PC-3 (cell line): ENCODE results near the gene ANAPC16.

ENCODE experiments used
- CTCF ChIP-seq: fragments of 300-600 bp; sonication (generic); conservative IDR thresholded peaks from 2 replicates; pipeline ENCODE4 v1.5.1; 2017; ENCODE audit warnings: antibody characterized with exemption, low read depth, mild to moderate bottlenecking, low read length
- EZH2 ChIP-seq: fragments of 300-600 bp; sonication (generic); IDR thresholded peaks from one replicate; pipeline ENCODE4 v1.6.1; 2017; ENCODE audit warnings: antibody characterized with exemption, mild to moderate bottlenecking, low read length; ENCODE audit not compliant: unreplicated experiment
- EZH2phosphoT487 ChIP-seq: fragments of 300-600 bp; sonication (generic); IDR thresholded peaks from 2 replicates; pipeline ENCODE4 v1.6.1; 2018; ENCODE audit warnings: mild to moderate bottlenecking, antibody characterized with exemption, low read length, borderline replicate concordance

DNA sequence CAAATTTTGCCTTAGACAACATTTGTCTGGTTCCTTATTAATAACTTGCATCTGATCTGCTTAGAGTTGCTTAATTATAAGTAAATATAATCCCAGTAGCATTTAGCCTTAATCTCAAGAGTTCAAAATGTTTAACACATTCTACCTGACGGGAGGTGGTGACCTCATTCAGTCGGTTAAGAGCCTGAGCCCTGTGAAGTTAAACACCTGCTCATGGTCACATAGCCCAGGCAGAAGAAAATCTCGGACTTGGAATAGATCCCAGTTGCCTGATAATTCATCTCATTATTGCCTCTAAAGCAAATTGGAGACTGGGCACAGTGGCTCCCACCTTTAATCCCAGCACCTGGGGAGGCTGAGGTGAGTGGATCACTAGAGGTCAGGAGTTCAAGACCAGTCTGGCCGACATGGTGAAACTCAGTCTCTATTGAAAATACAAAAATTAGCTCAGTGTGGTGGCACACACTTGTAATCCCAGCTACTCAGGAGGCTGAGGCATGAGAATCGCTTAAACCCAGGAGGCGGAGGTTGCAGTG lies 18.8 kb downstream of the ANAPC16 start:
- TF ChIP-seq CTCF (no peak), EZH2 (no peak), EZH2phosphoT487 (no peak)
